Measurements from ENCODE around the gene KDM8. TPM values are rescaled to one million over a fixed set of nuclear protein-coding genes. Genes with fewer than 3 reads are reported as not detected.

KDM8 gene
- 3.2 TPM for total RNA-seq
- long read RNA-seq, partial matches to known transcripts, result 1 of 3 reads
- long read RNA-seq, other reads (novel, unspliced or antisense), result 0 of 3 reads

DNA sequence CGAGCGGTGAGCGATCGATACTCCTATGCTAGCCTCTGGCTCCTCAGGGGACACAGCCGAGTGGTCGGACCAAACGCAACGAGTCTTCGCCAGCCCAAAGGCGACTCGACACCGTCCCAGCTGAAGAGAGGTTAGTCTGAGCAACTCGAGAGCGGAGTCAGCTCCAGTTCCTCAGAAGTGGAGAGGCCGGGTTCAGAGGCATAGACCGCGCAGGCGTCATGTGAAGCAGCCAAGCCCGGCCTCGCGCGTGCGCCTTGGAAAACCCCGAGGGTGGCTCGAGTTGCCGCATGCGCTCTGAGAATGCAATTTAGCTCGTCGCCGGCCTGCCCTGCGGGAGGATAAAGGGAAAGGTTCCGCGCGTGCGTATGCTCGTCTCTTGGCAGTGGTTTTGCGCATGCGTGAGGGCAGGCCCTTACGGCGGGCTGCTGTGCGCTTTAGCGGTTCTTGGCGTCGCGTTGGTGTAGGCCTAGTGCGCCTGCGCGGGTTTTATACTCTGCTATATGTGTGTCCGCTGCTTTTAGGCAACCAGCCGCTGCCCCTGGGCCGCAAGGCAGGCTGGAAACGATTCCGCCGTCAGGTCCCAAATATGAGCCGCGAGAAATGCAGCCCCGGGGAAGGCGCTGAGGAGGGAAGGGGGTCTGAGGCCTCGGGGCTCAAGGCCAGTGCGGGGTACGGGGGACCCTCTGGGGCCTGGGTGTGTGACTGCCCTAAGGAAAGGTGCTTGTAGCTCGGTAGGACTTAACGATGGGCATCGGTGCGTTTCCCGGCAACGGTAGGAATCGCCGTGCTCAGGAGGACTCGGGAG, at the start of gene KDM8:
KDM8 (plus strand) TSS at position 20 of the 805 bp plus-strand sequence. CDS start 6,598 bp downstream, outside the sequence.
- Histone ChIP-seq H3K27me3 (ENCODE audit: low read depth) (no peaks in the 10 kb centered on the region), H3K9me3 (replicated peaks) (no peaks in the 10 kb centered on the region), H3K4me1 (peaks cover 17% of the 10 kb centered on the region), H3K4me3 (peak within 1 kb of the TSS; percentile 83), H3K36me3 (no peaks in the 10 kb centered on the region), H3K27ac (replicated peaks) (peak within 1 kb of the TSS; percentile 99)
- TF ChIP-seq CTCF (IDR thresholded peaks at IDR 0.05; ENCODE audit: borderline replicate concordance), result no peak
- peak; percentile 99 for DNase-seq
- intact Hi-C loops (cut with micrococcal nuclease), result no loop called here

GRCh38 chr16:27154705-27155521, 48.4 kb upstream of the KDM8 start:
- DNase-seq, result peak; percentile 63
- Histone ChIP-seq H3K36me3 (no peaks in the 10 kb centered on the region), H3K27ac (replicated peaks) (no peak overlapping the region), H3K27me3 (ENCODE audit: low read depth) (no peaks in the 10 kb centered on the region), H3K4me1 (peaks cover 6% of the 10 kb centered on the region), H3K4me3 (no peak overlapping the region), H3K9me3 (replicated peaks) (no peaks in the 10 kb centered on the region)
- intact Hi-C loops (cut with micrococcal nuclease), result no loop called here
- TF ChIP-seq CTCF (IDR thresholded peaks at IDR 0.05; ENCODE audit: borderline replicate concordance), result peak; percentile 96

DNA sequence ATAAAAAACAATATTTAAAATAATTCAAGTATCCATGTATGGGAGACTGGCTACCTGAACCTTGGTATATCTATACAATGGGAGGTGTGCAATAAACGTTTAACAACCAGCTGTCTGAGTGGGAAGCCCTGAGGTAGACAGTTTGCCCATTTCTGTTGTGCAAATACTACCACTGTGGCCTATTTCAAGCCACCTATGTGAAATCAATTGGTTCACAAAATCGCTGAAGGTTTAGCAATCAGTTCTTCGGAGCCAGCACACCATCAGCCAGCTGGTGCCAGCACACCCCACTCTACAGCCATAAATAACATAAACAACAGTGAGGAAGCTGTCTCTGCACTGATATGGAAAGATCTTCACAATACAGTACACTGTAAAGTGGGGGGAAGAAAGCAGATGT, 46.7 kb upstream of the KDM8 start:
- DNase-seq, result no peak
- Histone ChIP-seq H3K4me1 (peaks cover 6% of the 10 kb centered on the region), H3K36me3 (no peaks in the 10 kb centered on the region), H3K4me3 (no peak overlapping the region), H3K9me3 (replicated peaks) (no peaks in the 10 kb centered on the region), H3K27me3 (ENCODE audit: low read depth) (no peaks in the 10 kb centered on the region), H3K27ac (replicated peaks) (no peak overlapping the region)
- intact Hi-C loops (cut with micrococcal nuclease), result no loop called here
- no peak for TF ChIP-seq CTCF (IDR thresholded peaks at IDR 0.05; ENCODE audit: borderline replicate concordance)

GRCh38 chr16:27161398-27161797, 41.9 kb upstream of the KDM8 start:
- no peak for TF ChIP-seq CTCF (IDR thresholded peaks at IDR 0.05; ENCODE audit: borderline replicate concordance)
- Histone ChIP-seq H3K4me1 (no peaks in the 10 kb centered on the region), H3K36me3 (no peaks in the 10 kb centered on the region), H3K9me3 (replicated peaks) (peaks cover 29% of the 10 kb centered on the region), H3K27ac (replicated peaks) (no peak overlapping the region), H3K27me3 (ENCODE audit: low read depth) (peaks cover 8% of the 10 kb centered on the region), H3K4me3 (no peak overlapping the region)
- intact Hi-C loops (cut with micrococcal nuclease), result no loop called here
- DNase-seq, result no peak

DNA sequence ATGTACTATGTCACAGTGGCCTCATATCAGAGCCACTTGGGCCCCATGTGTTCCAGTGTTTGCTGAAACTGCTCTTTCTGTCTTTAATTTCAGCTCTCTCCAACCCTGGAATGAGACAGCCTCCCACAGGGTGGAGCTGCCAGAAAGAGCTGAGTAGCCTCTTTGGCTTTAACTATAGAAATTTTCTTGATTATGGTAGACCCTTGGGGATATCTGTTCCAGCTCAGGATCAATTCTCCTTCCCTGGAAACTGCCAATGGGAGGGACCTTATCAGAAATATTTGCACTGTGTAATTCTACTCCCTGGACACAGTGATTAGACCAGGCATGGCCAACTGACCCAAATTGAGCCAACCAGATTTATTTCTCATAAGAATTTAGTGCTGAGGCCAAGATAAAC, 39.0 kb upstream of the KDM8 start:
- Histone ChIP-seq H3K27me3 (ENCODE audit: low read depth) (peaks cover 21% of the 10 kb centered on the region), H3K4me1 (no peaks in the 10 kb centered on the region), H3K36me3 (no peaks in the 10 kb centered on the region), H3K4me3 (no peak overlapping the region), H3K27ac (replicated peaks) (no peak overlapping the region), H3K9me3 (replicated peaks) (peaks cover 29% of the 10 kb centered on the region)
- intact Hi-C loops (cut with micrococcal nuclease), result no loop called here
- no peak for DNase-seq
- no peak for TF ChIP-seq CTCF (IDR thresholded peaks at IDR 0.05; ENCODE audit: borderline replicate concordance)
